Neuronal stem cell (in vitro differentiated cells): ENCODE measurements around the gene TMPRSS11F.

Experiments
- DNase-seq: peaks from one replicate; pipeline ENCODE4 v3.0.0-alpha.2; 2013; ENCODE audit warnings: low spot score
- H2AFZ ChIP-seq: one replicate; pipeline ENCODE4 v1.6.1; 2013; ENCODE audit warnings: mild to moderate bottlenecking, low read length, inconsistent platforms
- H2AK5ac ChIP-seq: 2 replicates; pipeline ENCODE4 v1.6.1; 2013; ENCODE audit warnings: low read depth, mild to moderate bottlenecking, inconsistent platforms, low read length, moderate library complexity, mixed read lengths
- H2BK120ac ChIP-seq: 2 replicates; pipeline ENCODE4 v1.6.1; 2013; ENCODE audit warnings: low read depth, mild to moderate bottlenecking, inconsistent platforms, low read length, moderate library complexity, mixed read lengths
- H2BK12ac ChIP-seq: one replicate; pipeline ENCODE4 v1.6.1; 2013; ENCODE audit warnings: low read length, inconsistent platforms
- H2BK15ac ChIP-seq: 2 replicates; pipeline ENCODE4 v1.6.1; 2013; ENCODE audit warnings: mild to moderate bottlenecking, low read length, inconsistent platforms, mixed read lengths
- H2BK5ac ChIP-seq: one replicate; pipeline ENCODE4 v1.6.1; 2013; ENCODE audit warnings: inconsistent platforms, mild to moderate bottlenecking, low read length, moderate library complexity
- H3K14ac ChIP-seq: one replicate; pipeline ENCODE4 v1.6.1; 2013; ENCODE audit warnings: low read length, inconsistent platforms
- H3K18ac ChIP-seq: 2 replicates; pipeline ENCODE4 v1.6.1; 2013; ENCODE audit warnings: low read length, inconsistent platforms
- H3K23ac ChIP-seq: 2 replicates; pipeline ENCODE4 v1.6.1; 2013; ENCODE audit warnings: low read depth, mild to moderate bottlenecking, mixed read lengths, low read length, inconsistent platforms; ENCODE audit not compliant: poor library complexity
- H3K27ac ChIP-seq: replicated peaks from 3 replicates; pipeline ENCODE4 v1.5.1; 2013; ENCODE audit warnings: low read length, inconsistent platforms
- H3K27me3 ChIP-seq, 3 experiments: 2 replicates each; pipeline ENCODE4 v1.6.1; 2013; ENCODE audit warnings: low read length in 3 of 3, mild to moderate bottlenecking in 2 of 3, inconsistent platforms in 1 of 3, low read depth in 1 of 3, mixed read lengths in 1 of 3, moderate library complexity in 1 of 3; ENCODE audit not compliant: control insufficient read depth in 3 of 3, insufficient read depth in 3 of 3
- H3K36me3 ChIP-seq, 2 donors: replicated peaks in 1 of 2; 2 replicates each; pipeline ENCODE4 v1.6.1; 2013; ENCODE audit warnings: low read length in 2 of 2; ENCODE audit not compliant: control insufficient read depth in 2 of 2, insufficient read depth in 2 of 2
- H3K4ac ChIP-seq: 2 replicates; pipeline ENCODE4 v1.6.1; 2013; ENCODE audit warnings: inconsistent platforms, mild to moderate bottlenecking, low read length, moderate library complexity
- H3K4me1 ChIP-seq, 2 donors: 1 replicate in 1 of 2; 2 replicates in 1 of 2; pipeline ENCODE4 v1.6.1; 2013; ENCODE audit warnings: low read length in 2 of 2, low read depth in 1 of 2; ENCODE audit not compliant: control insufficient read depth in 2 of 2, insufficient read depth in 1 of 2
- H3K4me2 ChIP-seq: one replicate; pipeline ENCODE4 v1.6.1; 2013; ENCODE audit warnings: mild to moderate bottlenecking, low read length, inconsistent platforms; ENCODE audit not compliant: insufficient read depth, poor library complexity, severe bottlenecking
- H3K4me3 ChIP-seq, 2 donors: 2 replicates each; pipeline ENCODE4 v1.5.1; 2013; ENCODE audit warnings: low read length in 2 of 2, mild to moderate bottlenecking in 2 of 2, inconsistent platforms in 1 of 2, moderate library complexity in 1 of 2
- H3K79me1 ChIP-seq: one replicate; pipeline ENCODE4 v1.6.1; 2013; ENCODE audit warnings: low read depth, mild to moderate bottlenecking, inconsistent platforms, low read length, moderate library complexity
- H3K9ac ChIP-seq: one replicate; pipeline ENCODE4 v1.6.1; 2013; ENCODE audit warnings: mild to moderate bottlenecking, low read depth, low read length, inconsistent platforms; ENCODE audit not compliant: poor library complexity
- H3K9me3 ChIP-seq, 2 donors: replicated peaks in 1 of 2; 2 replicates each; pipeline versions ENCODE3 to v1.6.1; 2013; ENCODE audit warnings: low read length in 2 of 2, mild to moderate bottlenecking in 2 of 2, inconsistent platforms in 1 of 2, low read depth in 1 of 2, mixed read lengths in 1 of 2, moderate library complexity in 1 of 2; ENCODE audit not compliant: control insufficient read depth in 2 of 2, insufficient read depth in 1 of 2
- H4K8ac ChIP-seq: one replicate; pipeline ENCODE4 v1.6.1; 2013; ENCODE audit warnings: low read depth, mild to moderate bottlenecking, inconsistent platforms, low read length, moderate library complexity
- H4K91ac ChIP-seq: one replicate; pipeline ENCODE4 v1.6.1; 2013; ENCODE audit warnings: low read length, low read depth, mild to moderate bottlenecking, inconsistent platforms; ENCODE audit not compliant: poor library complexity
- WGBS, 2 donors: extraction: QIAGEN DNeasy Blood & Tissue Kit; methylation state at CpG; one replicate each; pipeline ENCODE4 v1.1.7; 2013; ENCODE audit warnings: missing lambda C conversion rate in 2 of 2, mixed read lengths in 1 of 2; ENCODE audit not compliant: insufficient read length in 2 of 2, insufficient replicate concordance in 1 of 2; ENCODE audit errors: extremely low coverage in 2 of 2; 5-methylcytosine and 5-hydroxymethylcytosine counted together

The TMPRSS11F gene

GRCh38 chr4:68077301-68077700 is 52.4 kb downstream of the TMPRSS11F start:
- no peak for DNase-seq
- Histone ChIP-seq H3K27me3 (no peaks in the 10 kb centered on the region), H3K18ac (no peak overlapping the region), H4K8ac (no peak overlapping the region), H2AFZ (no peak overlapping the region), H2BK120ac (no peak overlapping the region), H3K4me1 (no peaks in the 10 kb centered on the region), H2BK12ac (no peak overlapping the region), H3K36me3 (no peaks in the 10 kb centered on the region), H2BK15ac (no peak overlapping the region), H3K9me3 (no peaks in the 10 kb centered on the region), H2AK5ac (no peak overlapping the region), H3K4ac (no peak overlapping the region), H3K4me2 (no peak overlapping the region), H4K91ac (no peak overlapping the region), H3K9ac (no peak overlapping the region), H2BK5ac (no peak overlapping the region), H3K27ac (no peak overlapping the region), H3K79me1 (no peaks in the 10 kb centered on the region), H3K23ac (no peak overlapping the region), H3K4me3 (no peak overlapping the region), H3K14ac (no peak overlapping the region)

GRCh38 chr4:68076194-68076593 is 53.5 kb downstream of the TMPRSS11F start:
- no peak overlapping the region for H3K18ac ChIP-seq
- no peak overlapping the region for H3K4ac ChIP-seq
- H3K9me3 ChIP-seq, result no peaks in the 10 kb centered on the region
- H3K14ac ChIP-seq, result no peak overlapping the region
- no peaks in the 10 kb centered on the region for H3K36me3 ChIP-seq
- H3K4me1 ChIP-seq, result no peaks in the 10 kb centered on the region
- no peak for DNase-seq
- H3K27ac ChIP-seq, result no peak overlapping the region
- H2AK5ac ChIP-seq, result no peak overlapping the region
- no peak overlapping the region for H3K23ac ChIP-seq
- H3K4me3 ChIP-seq, result no peak overlapping the region
- no peaks in the 10 kb centered on the region for H3K79me1 ChIP-seq
- no peak overlapping the region for H4K8ac ChIP-seq
- no peak overlapping the region for H2BK15ac ChIP-seq
- no peak overlapping the region for H2BK5ac ChIP-seq
- no peak overlapping the region for H3K9ac ChIP-seq
- no peaks in the 10 kb centered on the region for H3K27me3 ChIP-seq
- no peak overlapping the region for H2AFZ ChIP-seq
- no peak overlapping the region for H3K4me2 ChIP-seq
- H4K91ac ChIP-seq, result no peak overlapping the region
- no CpG with 5 or more reads among the region's 2 CpGs for WGBS, 2 donors
- no peak overlapping the region for H2BK120ac ChIP-seq
- H2BK12ac ChIP-seq, result no peak overlapping the region

- no peak overlapping the region for H3K9ac ChIP-seq
- no peaks in the 10 kb centered on the region for H3K79me1 ChIP-seq
- no peak overlapping the region for H2BK15ac ChIP-seq
- H3K27me3 ChIP-seq, result no peaks in the 10 kb centered on the region
- no peak overlapping the region for H4K8ac ChIP-seq
- DNase-seq, result no peak
- H3K4ac ChIP-seq, result no peak overlapping the region
- no peaks in the 10 kb centered on the region for H3K9me3 ChIP-seq
- H3K18ac ChIP-seq, result no peak overlapping the region
- no peak overlapping the region for H2AFZ ChIP-seq
- no peak overlapping the region for H3K14ac ChIP-seq
- no peak overlapping the region for H2AK5ac ChIP-seq
- no peak overlapping the region for H2BK12ac ChIP-seq
- no peak overlapping the region for H4K91ac ChIP-seq
- H3K4me1 ChIP-seq, result no peaks in the 10 kb centered on the region
- H2BK120ac ChIP-seq, result no peak overlapping the region
- no peak overlapping the region for H3K23ac ChIP-seq
- no peak overlapping the region for H3K27ac ChIP-seq
- H3K4me2 ChIP-seq, result no peak overlapping the region
- no peaks in the 10 kb centered on the region for H3K36me3 ChIP-seq
- H2BK5ac ChIP-seq, result no peak overlapping the region
- H3K4me3 ChIP-seq, result no peak overlapping the region
Observed at GRCh38 chr4:68074397-68074796, 55.3 kb downstream of the TMPRSS11F start.

GRCh38 chr4:68070302-68070701 is 59.4 kb downstream of the TMPRSS11F start:
- H4K8ac ChIP-seq, result no peak overlapping the region
- H4K91ac ChIP-seq, result no peak overlapping the region
- H3K9me3 ChIP-seq, result no peaks in the 10 kb centered on the region
- H3K79me1 ChIP-seq, result no peaks in the 10 kb centered on the region
- H3K36me3 ChIP-seq, result no peaks in the 10 kb centered on the region
- H2AFZ ChIP-seq, result no peak overlapping the region
- H3K4me1 ChIP-seq, result no peaks in the 10 kb centered on the region
- H3K9ac ChIP-seq, result no peak overlapping the region
- H3K27me3 ChIP-seq, result no peaks in the 10 kb centered on the region
- no peak for DNase-seq
- H3K27ac ChIP-seq, result no peak overlapping the region
- H3K14ac ChIP-seq, result no peak overlapping the region
- H3K4me3 ChIP-seq, result no peak overlapping the region
- H2BK5ac ChIP-seq, result no peak overlapping the region
- H3K23ac ChIP-seq, result no peak overlapping the region
- no peak overlapping the region for H2BK12ac ChIP-seq
- no peak overlapping the region for H2BK15ac ChIP-seq
- H3K4ac ChIP-seq, result no peak overlapping the region
- H3K18ac ChIP-seq, result no peak overlapping the region
- no peak overlapping the region for H3K4me2 ChIP-seq
- no peak overlapping the region for H2AK5ac ChIP-seq
- H2BK120ac ChIP-seq, result no peak overlapping the region
